Thyroid gland (tissue), 4 donors: ENCODE results near the gene SEMA3C.

Experiments
- CTCF ChIP-seq, 6 experiments: fragments of 200-600 bp in 3 of 6; fragments of 450-650 bp in 3 of 6; sonication (generic) in 3 of 6; IDR thresholded peaks; one replicate each; pipeline ENCODE4 v1.5.1; 2016 to 2019; ENCODE audit warnings: antibody characterized with exemption in 6 of 6, mild to moderate bottlenecking in 2 of 6, inconsistent platforms in 1 of 6, moderate library complexity in 1 of 6
- POLR2A ChIP-seq, 2 donors: fragments of 450-650 bp; IDR thresholded peaks; one replicate each; pipeline ENCODE4 v1.6.1; 2017; ENCODE audit warnings: antibody characterized with exemption in 2 of 2, mild to moderate bottlenecking in 2 of 2, moderate library complexity in 1 of 2

DNA sequence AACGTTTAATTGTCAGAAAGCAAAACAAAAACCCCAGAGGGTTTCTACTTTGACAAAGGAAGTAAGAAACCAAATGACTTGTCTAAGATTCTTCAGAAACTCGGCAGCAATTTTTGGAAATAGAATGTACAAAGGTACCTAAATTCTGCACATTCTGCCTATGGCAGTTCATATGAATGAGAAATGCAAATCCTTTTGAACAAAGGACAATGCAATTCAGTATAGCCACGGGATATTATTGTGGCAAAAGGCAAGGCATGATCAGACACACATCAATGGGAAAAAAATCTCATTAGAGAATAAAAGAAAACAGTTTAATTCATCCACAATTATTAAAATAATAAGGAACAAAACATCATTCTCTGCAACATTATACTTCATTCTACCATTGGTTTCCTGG, 93.4 kb downstream of the SEMA3C start:
- no peak for TF ChIP-seq POLR2A (IDR thresholded peaks at IDR 0.05)
- no peak for TF ChIP-seq CTCF (IDR thresholded peaks at IDR 0.05)
